ENCODE measurements around the gene SRGAP3.

The SRGAP3 gene

GRCh38 chr3:8980756-8981257, 268.6 kb downstream of the SRGAP3 start:
- DNase-seq, result no peak

- no peak for DNase-seq
Observed at GRCh38 chr3:8979262-8979661, 270.2 kb downstream of the SRGAP3 start.

GRCh38 chr3:8978551-8978950, 270.9 kb downstream of the SRGAP3 start:
- DNase-seq, result no peak

- DNase-seq, result no peak
Observed at GRCh38 chr3:8976540-8977182, 272.8 kb downstream of the SRGAP3 start.

- DNase-seq, result no peak
Observed at GRCh38 chr3:8975081-8976020, 274.1 kb downstream of the SRGAP3 start.

- no peak for DNase-seq
Observed at GRCh38 chr3:8974458-8974857, 275.0 kb downstream of the SRGAP3 start.

GRCh38 chr3:8972639-8973038, 276.8 kb downstream of the SRGAP3 start:
- no peak for DNase-seq

GRCh38 chr3:8970971-8971589, 278.4 kb downstream of the SRGAP3 start:
- DNase-seq, result peak; percentile 49

- no peak for DNase-seq
Observed at GRCh38 chr3:8969241-8969640, 280.2 kb downstream of the SRGAP3 start.

- DNase-seq, result no peak
Observed at GRCh38 chr3:8968375-8968882, 281.0 kb downstream of the SRGAP3 start.

- DNase-seq, result no peak
Observed at GRCh38 chr3:8967553-8967952, 281.9 kb downstream of the SRGAP3 start.

GRCh38 chr3:8966820-8967348, 282.6 kb downstream of the SRGAP3 start:
- no peak for DNase-seq

GRCh38 chr3:8966150-8966819, 283.2 kb downstream of the SRGAP3 start:
- DNase-seq, result no peak

- no peak for DNase-seq
Observed at GRCh38 chr3:8964436-8965370, 284.7 kb downstream of the SRGAP3 start.

GRCh38 chr3:8963137-8963853, 286.2 kb downstream of the SRGAP3 start, which contains the start of gene RAD18:
RAD18 (minus strand) TSS chr3:8963472; CDS start chr3:8963385, 87 bp downstream.
- DNase-seq, result peak; percentile 90

- DNase-seq, result no peak
Observed at GRCh38 chr3:8962226-8962861, 287.1 kb downstream of the SRGAP3 start.

- no peak for DNase-seq
Observed at GRCh38 chr3:8959668-8960067, 289.8 kb downstream of the SRGAP3 start.

GRCh38 chr3:8954938-8955763, 294.3 kb downstream of the SRGAP3 start:
- DNase-seq, result no peak

GRCh38 chr3:8953313-8953712, 296.1 kb downstream of the SRGAP3 start:
- no peak for DNase-seq

Measured in NCI-H2227 treated with DMSO at 0.1 percent for 48 hours (cell line).